GM13976 (cell line): ENCODE measurements around the gene UBTD1.
"Not testable (repeated sequence)": the region's sequence is repeated elsewhere in the genome, so short reads cannot be mapped to it uniquely, and the experiment has no call there.

Source experiments
- DNase-seq: peaks from one replicate; pipeline ENCODE4 v3.0.0; 2012; ENCODE audit warnings: low spot score
- CTCF ChIP-seq: IDR thresholded peaks from 2 replicates; pipeline ENCODE4 v1.5.1; 2012; ENCODE audit warnings: borderline replicate concordance, mild to moderate bottlenecking; ENCODE audit not compliant: insufficient read depth; ENCODE audit errors: extremely low read depth, missing control alignments, control extremely low read depth
- in situ Hi-C: fragments of 300-500 bp; cut with MboI; formaldehyde crosslinking; loops from one replicate; pipeline ENCODE4 v1.12.0; 2022; ENCODE audit warnings: low sequenced_read_pairs, mixed read lengths, inconsistent platforms; ENCODE audit not compliant: unreplicated experiment

UBTD1 gene

DNA sequence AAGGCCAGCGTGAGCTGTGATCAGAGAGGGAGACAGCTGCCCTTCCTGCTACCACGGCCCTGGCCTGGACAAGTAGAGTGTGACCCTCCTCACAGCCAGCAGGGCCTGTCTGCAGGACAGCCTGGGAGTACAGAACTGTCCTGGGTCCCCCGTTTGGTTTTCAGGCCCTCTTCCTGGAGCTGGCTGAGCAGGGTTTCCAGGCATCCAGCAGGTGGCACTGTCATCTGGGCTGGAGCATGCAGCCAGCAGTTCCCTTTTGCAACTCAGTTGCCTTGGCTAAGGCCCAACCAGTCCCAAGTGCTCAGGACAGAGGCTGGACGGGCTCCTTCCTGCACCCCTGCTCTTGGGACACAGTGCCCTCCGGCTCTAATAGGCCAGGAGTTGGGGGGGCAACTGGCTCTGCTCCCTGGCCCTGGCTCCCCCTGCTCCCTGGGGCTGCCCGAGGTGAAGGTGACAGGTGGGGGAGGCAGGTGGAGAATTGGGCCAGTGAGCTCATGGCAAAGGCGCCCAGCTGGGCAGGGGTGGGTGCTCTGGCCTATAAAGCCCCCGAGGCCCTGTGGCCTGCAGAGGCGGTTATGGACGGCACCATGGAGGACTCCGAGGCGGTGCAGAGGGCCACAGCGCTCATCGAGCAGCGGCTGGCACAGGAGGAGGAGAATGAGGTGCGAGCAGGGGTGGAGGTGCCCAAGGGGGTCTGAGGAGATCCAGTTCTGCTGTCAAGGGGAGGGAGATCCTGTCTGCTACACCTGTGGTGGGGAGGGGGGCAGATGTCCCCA, 73.7 kb downstream of the UBTD1 start, which contains the start of gene ANKRD2:
TSS of gene ANKRD2 (plus strand) at position 566 of the 776 bp plus-strand sequence. CDS start at position 576, 10 bp downstream.
- TF ChIP-seq CTCF: peak; percentile 66
- peak; percentile 88 for DNase-seq
- in situ Hi-C loops: no loop called here

DNA sequence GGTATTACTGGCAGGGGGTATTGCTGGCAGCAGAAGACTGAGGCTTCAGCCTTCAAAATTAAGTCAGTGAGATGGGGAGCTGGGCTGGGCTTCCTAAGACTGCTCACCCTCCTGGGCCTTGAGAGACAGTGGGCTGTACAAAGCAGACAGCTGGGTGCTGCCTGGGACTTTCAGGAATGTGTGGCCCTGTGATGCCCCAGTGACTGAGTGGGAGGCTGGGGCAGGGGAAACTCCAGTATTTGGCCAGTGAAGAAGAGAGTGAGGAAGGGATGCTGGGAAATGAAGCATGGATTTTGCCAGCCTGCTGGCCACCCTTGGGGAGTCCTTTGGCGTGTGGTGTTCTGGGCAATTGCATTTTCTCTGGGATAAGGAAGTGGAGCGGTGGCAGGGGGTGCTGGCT, 74.3 kb downstream of the UBTD1 start:
- DNase-seq: no peak
- in situ Hi-C loops: no loop called here
- TF ChIP-seq CTCF: no peak

- DNase-seq: no peak
- in situ Hi-C loops: no loop called here
- TF ChIP-seq CTCF: no peak
Observed at GRCh38 chr10:97573672-97574071, 74.9 kb downstream of the UBTD1 start.

DNA sequence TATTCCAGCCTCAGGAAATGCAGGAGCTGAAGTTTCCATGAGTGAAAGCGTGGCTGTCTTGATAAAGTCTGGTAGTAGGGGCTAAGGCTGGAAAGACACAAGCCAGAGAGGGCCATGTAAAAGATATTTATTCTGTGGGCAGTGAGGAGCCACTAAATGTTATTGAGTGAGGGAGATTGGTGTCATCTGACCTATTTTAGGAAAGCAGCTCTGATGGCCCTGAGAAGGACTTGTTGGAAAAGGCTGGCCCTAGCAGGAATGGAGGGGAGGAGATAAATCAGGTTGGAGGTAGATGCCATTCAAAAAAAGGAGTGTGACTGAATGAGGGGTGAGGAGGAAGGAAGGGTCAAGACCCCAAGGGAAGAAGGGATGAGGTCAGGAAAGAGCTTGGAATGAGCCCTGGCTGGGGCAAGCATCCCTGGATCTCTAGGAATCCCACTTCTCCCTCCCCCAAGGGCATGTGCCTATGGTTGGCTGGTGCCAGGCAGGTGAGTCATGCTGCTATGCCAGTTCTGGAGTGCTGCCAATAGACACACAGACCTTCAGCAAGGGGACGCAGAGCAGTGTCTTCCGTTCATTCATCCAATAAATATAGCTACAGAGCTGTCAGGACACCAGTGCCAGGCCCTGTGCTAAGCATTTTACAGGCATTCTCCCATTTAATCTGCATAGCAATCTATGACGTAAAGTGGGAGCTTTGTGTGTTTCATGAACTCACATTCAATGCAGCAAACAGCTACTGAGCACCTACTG, 75.8 kb downstream of the UBTD1 start:
- TF ChIP-seq CTCF: no peak
- no peak for DNase-seq
- in situ Hi-C loops: no loop called here

DNA sequence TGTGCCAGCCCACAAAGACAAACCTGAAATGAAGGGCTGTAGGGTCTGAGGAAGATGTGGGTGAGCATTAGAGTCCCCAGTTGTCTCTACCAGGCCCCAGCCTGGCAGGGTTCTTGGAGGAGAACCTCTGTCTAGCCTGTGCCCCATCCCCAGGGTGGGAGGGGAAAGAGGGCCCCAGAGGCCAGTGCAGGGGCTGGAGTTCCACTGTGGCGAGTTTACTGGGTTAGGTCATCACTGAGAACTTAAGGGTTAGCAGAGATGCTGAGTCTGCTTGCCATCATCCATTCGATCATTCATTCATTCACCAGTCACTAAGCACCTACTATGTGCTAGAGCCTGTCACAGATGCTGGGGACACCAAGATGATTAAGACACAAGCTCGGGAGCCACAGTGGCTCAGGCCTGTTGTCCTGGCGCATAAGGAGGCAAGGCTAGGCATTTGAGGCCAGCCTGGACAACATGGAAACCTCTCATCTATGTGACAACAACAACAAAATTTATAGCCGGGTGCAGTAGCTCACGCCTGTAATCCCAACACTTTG, 76.5 kb downstream of the UBTD1 start:
- in situ Hi-C loops: no loop called here
- TF ChIP-seq CTCF: no peak
- DNase-seq: no peak

GRCh38 chr10:97576487-97576886, 77.8 kb downstream of the UBTD1 start:
- DNase-seq, in situ Hi-C loops: not testable (repeated sequence)

DNA sequence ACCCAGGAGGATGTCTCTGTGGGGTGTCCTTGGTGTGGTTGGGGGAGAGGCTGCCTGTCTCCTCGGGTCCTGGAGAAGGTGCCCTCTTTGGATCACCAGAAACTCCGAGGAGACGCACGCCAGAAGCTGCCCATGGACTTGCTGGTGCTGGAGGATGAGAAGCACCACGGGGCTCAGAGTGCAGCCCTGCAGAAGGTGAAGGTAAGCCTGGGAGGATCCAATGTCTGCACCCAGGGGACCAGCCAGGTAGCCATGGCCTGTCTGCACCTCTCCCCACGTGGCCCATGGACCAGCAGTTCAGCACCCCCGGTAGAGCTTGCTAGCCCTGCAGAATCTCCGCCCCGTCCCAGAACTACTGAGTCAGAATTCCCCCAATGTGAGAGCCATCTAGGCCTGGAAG, 79.0 kb downstream of the UBTD1 start:
- no peak for DNase-seq
- in situ Hi-C loops: no loop called here
- TF ChIP-seq CTCF: no peak
